Spleen (tissue), 7 donors: Measurements from ENCODE around the gene FNDC1.

Experiments used
- CTCF ChIP-seq, 11 experiments: fragments of 200-600 bp in 7 of 11; fragments of 450-650 bp in 4 of 11; sonication (generic) in 4 of 11; IDR thresholded peaks in 8 of 11; conservative IDR thresholded peaks in 3 of 11; 1 replicate in 7 of 11; 2 replicates in 4 of 11; pipeline versions ENCODE4 v1.4.0 to v1.8.0; 2016 to 2021; ENCODE audit warnings: antibody characterized with exemption in 11 of 11, inconsistent platforms in 4 of 11, mild to moderate bottlenecking in 1 of 11
- POLR2A ChIP-seq, 3 donors: fragments of 450-650 bp; IDR thresholded peaks; one replicate each; pipeline ENCODE4 v1.5.1; 2017; ENCODE audit warnings: antibody characterized with exemption in 3 of 3, mild to moderate bottlenecking in 1 of 3
- POLR2AphosphoS5 ChIP-seq, 3 donors: sonication (generic); formaldehyde crosslinking; IDR thresholded peaks; one replicate each; pipeline ENCODE4 v1.5.1; 2017; ENCODE audit warnings: antibody characterized with exemption in 3 of 3
- donor health status: DM: no; HTN: no; CAD: no; lungs with moderate emphysema.
- donor health status: DM: no; HTN: no; CAD: no.
- donor health status: DM: no; HTN: no; CAD: no.

GRCh38 chr6:159268511-159268910 is 99.3 kb downstream of the FNDC1 start:
- no peak for TF ChIP-seq POLR2AphosphoS5 (IDR thresholded peaks at IDR 0.05)
- TF ChIP-seq CTCF (IDR thresholded peaks at IDR 0.05 in 8 of 11, conservative IDR thresholded peaks at IDR 0.05 in 3 of 11), result no peak
- no peak for TF ChIP-seq POLR2A (IDR thresholded peaks at IDR 0.05)
